Activated CD8-positive, alpha-beta memory T cell treated with anti-CD3 and anti-CD28 coated beads, Interleukin-2, amount 10 ng/mL, durations not matched to agents 7 days and 5 days (primary cell): ENCODE measurements around the gene DKK3. TPM values are rescaled to one million over a fixed set of nuclear protein-coding genes. Genes with fewer than 3 reads are reported as not detected.

Source experiments
- ATAC-seq: fragments of 150-1000 bp; cut with Tn5 transposase; one replicate; pipeline ENCODE4 v1.10.0; 2021; ENCODE audit warnings: moderate library complexity
- CTCF ChIA-PET: fragments of 350-600 bp; sonication (Branson Sonifier 250); formaldehyde crosslinking; loops from one replicate; lab custom pipeline; 2021; ENCODE audit warnings: antibody characterized with exemption; lab: Charles Lee
- DNase-seq: peaks from one replicate; pipeline ENCODE4 v3.0.0-alpha.2; 2020
- H3K27ac Mint-ChIP-seq: one replicate; pipeline ENCODE4 v1.8.0; 2021; ENCODE audit warnings: mild to moderate bottlenecking, mixed read lengths
- H3K27me3 Mint-ChIP-seq: one replicate; pipeline ENCODE4 v1.8.0; 2021; ENCODE audit warnings: mixed read lengths
- H3K36me3 Mint-ChIP-seq: one replicate; pipeline ENCODE4 v1.8.0; 2021; ENCODE audit warnings: mild to moderate bottlenecking, mixed read lengths
- H3K4me1 Mint-ChIP-seq: one replicate; pipeline ENCODE4 v1.8.0; 2021; ENCODE audit warnings: mixed read lengths
- H3K4me3 Mint-ChIP-seq: one replicate; pipeline ENCODE4 v1.8.0; 2021; ENCODE audit warnings: mild to moderate bottlenecking, moderate library complexity, mixed read lengths
- H3K9me3 Mint-ChIP-seq: one replicate; pipeline ENCODE4 v1.8.0; 2022; ENCODE audit warnings: low read depth, mixed read lengths
- total RNA-seq, 2 experiments: library from RNA; stranded (reverse); gene quantifications; one replicate each; pipeline ENCODE4 v1.2.3, GENCODE V29; 2021

Gene DKK3
- not detected for total RNA-seq

GRCh38 chr11:12007769-12008737, at the start of gene DKK3:
DKK3 (minus strand) TSS chr11:12008626; CDS start chr11:12008582, 44 bp downstream.
- H3K36me3 Mint-ChIP-seq, result no peaks in the 10 kb centered on the region
- no peak for DNase-seq
- peak within 1 kb of the TSS; percentile 56 for H3K4me3 Mint-ChIP-seq
- no peak within 1 kb of the TSS for H3K27ac Mint-ChIP-seq
- CTCF ChIA-PET, result interaction anchor here (1.1 kb wide), 1 partner anchor 41 kb away, joined by 3 read pairs; no protein-coding TSS in a partner anchor
- H3K9me3 Mint-ChIP-seq, result no peaks in the 10 kb centered on the region
- H3K4me1 Mint-ChIP-seq, result peaks cover 5% of the 10 kb centered on the region
- H3K27me3 Mint-ChIP-seq, result peaks cover 87% of the 10 kb centered on the region
- ATAC-seq, result peak; percentile 42

- Mint-ChIP-seq H3K9me3 (peaks cover 4% of the 10 kb centered on the region), H3K36me3 (peaks cover 7% of the 10 kb centered on the region), H3K27me3 (no peaks in the 10 kb centered on the region), H3K27ac (no peak overlapping the region), H3K4me1 (peaks cover 5% of the 10 kb centered on the region), H3K4me3 (no peak overlapping the region)
- ATAC-seq (no peak), DNase-seq (peak; percentile 15)
- CTCF ChIA-PET, result interaction anchor here (1.0 to 3.4 kb wide), 4 partner anchors 10 to 224 kb away, joined by 3 to 19 read pairs (median 6); no protein-coding TSS in a partner anchor
These were observed 49.0 kb upstream of the DKK3 start for GRCh38 chr11:12057299-12057980.

- no peaks in the 10 kb centered on the region for H3K4me1 Mint-ChIP-seq
- peaks cover 4% of the 10 kb centered on the region for H3K9me3 Mint-ChIP-seq
- no peak for DNase-seq
- CTCF ChIA-PET, result interaction anchor here (1.1 to 2.8 kb wide), 2 partner anchors 9 to 225 kb away, joined by 4 to 10 read pairs; no protein-coding TSS in a partner anchor
- no peak overlapping the region for H3K27ac Mint-ChIP-seq
- no peaks in the 10 kb centered on the region for H3K27me3 Mint-ChIP-seq
- peaks cover 7% of the 10 kb centered on the region for H3K36me3 Mint-ChIP-seq
- H3K4me3 Mint-ChIP-seq, result no peak overlapping the region
- no peak for ATAC-seq
These were observed 47.7 kb upstream of the DKK3 start for GRCh38 chr11:12056119-12056518.

GRCh38 chr11:12053606-12054361, 45.4 kb upstream of the DKK3 start:
- Mint-ChIP-seq H3K9me3 (peaks cover 4% of the 10 kb centered on the region), H3K27ac (no peak overlapping the region), H3K36me3 (peaks cover 7% of the 10 kb centered on the region), H3K4me3 (no peak overlapping the region), H3K4me1 (peaks cover 4% of the 10 kb centered on the region), H3K27me3 (no peaks in the 10 kb centered on the region)
- CTCF ChIA-PET, result interaction anchor here (0.6 to 14.4 kb wide), 11 partner anchors 8 to 231 kb away, joined by 3 to 472 read pairs (median 5); no protein-coding TSS in a partner anchor
- ATAC-seq, result peak; percentile 16
- peak; percentile 36 for DNase-seq

GRCh38 chr11:12052676-12053605, 44.5 kb upstream of the DKK3 start:
- ATAC-seq (peak; percentile 69), DNase-seq (peak; percentile 62)
- H3K27ac Mint-ChIP-seq, result no peak overlapping the region
- H3K4me3 Mint-ChIP-seq, result no peak overlapping the region
- peaks cover 4% of the 10 kb centered on the region for H3K9me3 Mint-ChIP-seq
- CTCF ChIA-PET, result interaction anchor here (0.6 to 14.4 kb wide), 12 partner anchors 7 to 232 kb away, joined by 3 to 472 read pairs (median 5); no protein-coding TSS in a partner anchor
- H3K27me3 Mint-ChIP-seq, result no peaks in the 10 kb centered on the region
- peaks cover 4% of the 10 kb centered on the region for H3K4me1 Mint-ChIP-seq
- H3K36me3 Mint-ChIP-seq, result peaks cover 7% of the 10 kb centered on the region

GRCh38 chr11:12051287-12051662, 42.8 kb upstream of the DKK3 start:
- CTCF ChIA-PET, result interaction anchor here (0.8 to 14.4 kb wide), 8 partner anchors 9 to 280 kb away, joined by 3 to 472 read pairs (median 4); no protein-coding TSS in a partner anchor
- Mint-ChIP-seq H3K36me3 (no peaks in the 10 kb centered on the region), H3K9me3 (no peaks in the 10 kb centered on the region), H3K27ac (no peak overlapping the region), H3K4me1 (peaks cover 9% of the 10 kb centered on the region), H3K4me3 (no peak overlapping the region), H3K27me3 (peaks cover 4% of the 10 kb centered on the region)
- ATAC-seq (no peak), DNase-seq (peak; percentile 26)

GRCh38 chr11:12050470-12051286, 42.3 kb upstream of the DKK3 start:
- H3K4me3 Mint-ChIP-seq, result no peak overlapping the region
- ATAC-seq, result no peak
- peak overlapping the region; percentile 11 for H3K27ac Mint-ChIP-seq
- no peaks in the 10 kb centered on the region for H3K9me3 Mint-ChIP-seq
- H3K36me3 Mint-ChIP-seq, result no peaks in the 10 kb centered on the region
- peaks cover 9% of the 10 kb centered on the region for H3K4me1 Mint-ChIP-seq
- DNase-seq, result peak; percentile 36
- CTCF ChIA-PET, result interaction anchor here (0.8 to 14.4 kb wide), 7 partner anchors 9 to 280 kb away, joined by 3 to 472 read pairs (median 4); no protein-coding TSS in a partner anchor
- H3K27me3 Mint-ChIP-seq, result peaks cover 6% of the 10 kb centered on the region

- Mint-ChIP-seq H3K9me3 (no peaks in the 10 kb centered on the region), H3K27ac (no peak overlapping the region), H3K27me3 (peaks cover 6% of the 10 kb centered on the region), H3K36me3 (no peaks in the 10 kb centered on the region), H3K4me3 (no peak overlapping the region), H3K4me1 (peaks cover 13% of the 10 kb centered on the region)
- ATAC-seq (no peak), DNase-seq (peak; percentile 34)
- CTCF ChIA-PET, result interaction anchor here (14.4 kb wide), 1 partner anchor 236 kb away, joined by 472 read pairs; no protein-coding TSS in a partner anchor
These were observed 40.7 kb upstream of the DKK3 start for GRCh38 chr11:12048936-12049790.

- Mint-ChIP-seq H3K27ac (no peak overlapping the region), H3K9me3 (no peaks in the 10 kb centered on the region), H3K4me3 (no peak overlapping the region), H3K27me3 (peaks cover 15% of the 10 kb centered on the region), H3K36me3 (no peaks in the 10 kb centered on the region), H3K4me1 (peaks cover 14% of the 10 kb centered on the region)
- ATAC-seq, result no peak
- DNase-seq, result peak; percentile 39
- CTCF ChIA-PET, result interaction anchor here (0.7 to 14.4 kb wide), 18 partner anchors 10 to 249 kb away, joined by 3 to 472 read pairs (median 4); no protein-coding TSS in a partner anchor
These were observed 38.3 kb upstream of the DKK3 start for GRCh38 chr11:12046636-12047236.
